H9 (cell line): ENCODE results near the gene ITPRIPL2. TPM values are rescaled to one million over a fixed set of nuclear protein-coding genes. Genes with fewer than 3 reads are reported as not detected.

ENCODE experiments used
- DNase-seq: peaks from one replicate; pipeline ENCODE4 v3.0.0-alpha.2; 2017
- H2AFZ ChIP-seq: one replicate; pipeline ENCODE4 v1.6.1; 2013; ENCODE audit warnings: mild to moderate bottlenecking, low read length, control low read depth, moderate library complexity
- H2AK5ac ChIP-seq: 2 replicates; pipeline ENCODE4 v1.6.1; 2013; ENCODE audit warnings: low read length, control low read depth, mixed read lengths; ENCODE audit not compliant: insufficient read length
- H2BK120ac ChIP-seq: one replicate; pipeline ENCODE4 v1.6.1; 2013; ENCODE audit warnings: low read depth, mild to moderate bottlenecking, low read length, control low read depth, inconsistent platforms; ENCODE audit not compliant: poor library complexity, severe bottlenecking
- H2BK12ac ChIP-seq: 2 replicates; pipeline ENCODE4 v1.6.1; 2013; ENCODE audit warnings: low read length, control low read depth, mixed read lengths, low read depth; ENCODE audit not compliant: insufficient read length
- H2BK15ac ChIP-seq: 2 replicates; pipeline ENCODE4 v1.6.1; 2013; ENCODE audit warnings: low read depth, low read length, control low read depth
- H2BK20ac ChIP-seq: one replicate; pipeline ENCODE4 v1.6.1; 2013; ENCODE audit warnings: low read depth, mild to moderate bottlenecking, low read length, control low read depth, inconsistent platforms; ENCODE audit not compliant: poor library complexity, severe bottlenecking
- H2BK5ac ChIP-seq: 2 replicates; pipeline ENCODE4 v1.6.1; 2013; ENCODE audit warnings: low read length, control low read depth, mixed read lengths; ENCODE audit not compliant: insufficient read length
- H3K14ac ChIP-seq: 2 replicates; pipeline ENCODE4 v1.6.1; 2013; ENCODE audit warnings: low read length, control low read depth; ENCODE audit not compliant: insufficient read depth
- H3K18ac ChIP-seq: 2 replicates; pipeline ENCODE4 v1.6.1; 2013; ENCODE audit warnings: low read depth, mild to moderate bottlenecking, mixed read lengths, low read length, control low read depth; ENCODE audit not compliant: insufficient read length
- H3K23ac ChIP-seq: 2 replicates; pipeline ENCODE4 v1.6.1; 2013; ENCODE audit warnings: low read length, control low read depth, mixed read lengths, low read depth; ENCODE audit not compliant: insufficient read length
- H3K23me2 ChIP-seq: 2 replicates; pipeline ENCODE4 v1.6.1; 2013; ENCODE audit warnings: low read depth, mild to moderate bottlenecking, mixed read lengths, low read length, control low read depth; ENCODE audit not compliant: insufficient read length, poor library complexity, severe bottlenecking
- H3K27ac ChIP-seq: 2 replicates; pipeline ENCODE4 v1.5.1; 2013; ENCODE audit warnings: low read length, control low read depth, mixed read lengths, low read depth; ENCODE audit not compliant: insufficient read length
- H3K27me3 ChIP-seq: 2 replicates; pipeline ENCODE4 v1.6.1; 2013; ENCODE audit warnings: low read length, control low read depth, inconsistent platforms; ENCODE audit not compliant: insufficient read depth
- H3K4ac ChIP-seq: 2 replicates; pipeline ENCODE4 v1.6.1; 2013; ENCODE audit warnings: low read depth, mild to moderate bottlenecking, control low read depth, inconsistent platforms, low read length, moderate library complexity
- H3K4me1 ChIP-seq: 2 replicates; pipeline ENCODE4 v1.6.1; 2013; ENCODE audit warnings: low read length, control low read depth, inconsistent platforms; ENCODE audit not compliant: insufficient read depth
- H3K4me2 ChIP-seq: 2 replicates; pipeline ENCODE4 v1.6.1; 2013; ENCODE audit warnings: low read length, control low read depth, mixed read lengths; ENCODE audit not compliant: insufficient read length, insufficient read depth
- H3K56ac ChIP-seq: 2 replicates; pipeline ENCODE4 v1.6.1; 2013; ENCODE audit warnings: low read depth, mild to moderate bottlenecking, mixed read lengths, low read length, control low read depth; ENCODE audit not compliant: insufficient read length
- H3K79me1 ChIP-seq: 2 replicates; pipeline ENCODE4 v1.6.1; 2013; ENCODE audit warnings: low read depth, mild to moderate bottlenecking, moderate library complexity, low read length, control low read depth, inconsistent platforms; ENCODE audit not compliant: insufficient read depth, poor library complexity, severe bottlenecking
- H3K79me2 ChIP-seq: 2 replicates; pipeline ENCODE4 v1.6.1; 2013; ENCODE audit warnings: low read length, control low read depth, inconsistent platforms; ENCODE audit not compliant: insufficient read depth
- H3K9ac ChIP-seq: 2 replicates; pipeline ENCODE4 v1.6.1; 2013; ENCODE audit warnings: low read length, control low read depth, mixed read lengths; ENCODE audit not compliant: insufficient read length; ENCODE audit errors: extremely low read depth
- H3K9me3 ChIP-seq: one replicate; pipeline ENCODE4 v1.6.1; 2013; ENCODE audit warnings: low read depth, low read length, inconsistent platforms; ENCODE audit not compliant: control insufficient read depth
- H3T11ph ChIP-seq: one replicate; pipeline ENCODE4 v1.6.1; 2013; ENCODE audit warnings: mild to moderate bottlenecking, low read length, control low read depth, inconsistent platforms
- H4K20me1 ChIP-seq: one replicate; pipeline ENCODE4 v1.6.1; 2013; ENCODE audit not compliant: control insufficient read depth, insufficient read length, insufficient read depth
- H4K5ac ChIP-seq: 2 replicates; pipeline ENCODE4 v1.6.1; 2013; ENCODE audit warnings: low read depth, mild to moderate bottlenecking, mixed read lengths, low read length, control low read depth; ENCODE audit not compliant: insufficient read length
- H4K8ac ChIP-seq: replicated peaks from 2 replicates; pipeline ENCODE4 v1.6.1; 2013; ENCODE audit warnings: low read length, control low read depth, mixed read lengths, low read depth; ENCODE audit not compliant: insufficient read length
- H4K91ac ChIP-seq: 2 replicates; pipeline ENCODE4 v1.6.1; 2013; ENCODE audit warnings: low read depth, mild to moderate bottlenecking, moderate library complexity, mixed read lengths, low read length, control low read depth; ENCODE audit not compliant: insufficient read length
- H3K27ac Mint-ChIP-seq, 3 experiments: 2 replicates in 2 of 3; 3 replicates in 1 of 3; pipeline ENCODE4 v1.8.0; 2020 to 2021; ENCODE audit warnings: mixed read lengths in 3 of 3, mild to moderate bottlenecking in 1 of 3, moderate library complexity in 1 of 3
- H3K27me3 Mint-ChIP-seq: 2 replicates; pipeline ENCODE4 v1.8.0; 2021; ENCODE audit warnings: low read depth, mild to moderate bottlenecking, moderate library complexity, mixed read lengths
- H3K36me3 Mint-ChIP-seq, 3 experiments: 2 replicates in 2 of 3; 3 replicates in 1 of 3; pipeline ENCODE4 v1.8.0; 2020 to 2021; ENCODE audit warnings: low read depth in 3 of 3, mixed read lengths in 3 of 3; ENCODE audit not compliant: insufficient read depth in 1 of 3
- H3K4me1 Mint-ChIP-seq, 2 experiments: 2 replicates each; pipeline ENCODE4 v1.8.0; 2020; ENCODE audit warnings: mixed read lengths in 2 of 2
- H3K4me3 Mint-ChIP-seq, 2 experiments: 2 replicates in 1 of 2; 3 replicates in 1 of 2; pipeline ENCODE4 v1.8.0; 2020 to 2021; ENCODE audit warnings: mild to moderate bottlenecking in 2 of 2, mixed read lengths in 2 of 2, moderate library complexity in 1 of 2
- H3K9me3 Mint-ChIP-seq, 2 experiments: 2 replicates in 1 of 2; 3 replicates in 1 of 2; pipeline ENCODE4 v1.8.0; 2020; ENCODE audit warnings: mild to moderate bottlenecking in 2 of 2, mixed read lengths in 2 of 2, moderate library complexity in 1 of 2
- CTCF ChIP-seq: fragments of 200-600 bp; sonication (generic); conservative IDR thresholded peaks from 3 replicates; pipeline ENCODE4 v1.8.0; 2021; ENCODE audit warnings: antibody characterized with exemption, mild to moderate bottlenecking
- WGBS: extraction: QIAGEN DNeasy Blood & Tissue Kit; methylation state at CpG from one replicate; pipeline ENCODE4 v1.1.7; 2013; ENCODE audit warnings: missing lambda C conversion rate, low lambda C conversion rate, mixed read lengths; ENCODE audit not compliant: insufficient read length; ENCODE audit errors: extremely low coverage; 5-methylcytosine and 5-hydroxymethylcytosine counted together
- total RNA-seq: library from RNA; stranded (reverse); gene quantifications from 2 replicates; pipeline ENCODE4 v1.2.1, GENCODE V29; 2021

The ITPRIPL2 gene
- total RNA-seq, 1 experiment from 2014 or later: 9.1 TPM

GRCh38 chr16:19102187-19102872, 11.4 kb upstream of the ITPRIPL2 start:
- H2BK5ac ChIP-seq: no peak overlapping the region
- H3K27me3 Mint-ChIP-seq: no peaks in the 10 kb centered on the region
- no peak overlapping the region for H4K8ac ChIP-seq
- no peak overlapping the region for H3K23ac ChIP-seq
- H3K23me2 ChIP-seq: no peaks in the 10 kb centered on the region
- no peak overlapping the region for H4K91ac ChIP-seq
- H3K9me3 ChIP-seq: no peaks in the 10 kb centered on the region
- no CpG with 5 or more reads among the region's 16 CpGs for WGBS
- no peak for TF ChIP-seq CTCF
- peaks cover 2 to 6% of the 10 kb centered on the region in 2 experiments; a peak in 4 of 5 replicates for H3K9me3 Mint-ChIP-seq
- no peaks in the 10 kb centered on the region for H3K79me1 ChIP-seq
- peaks cover 0 to 2% (median 0%) of the 10 kb centered on the region in 3 experiments; a peak in 3 of 7 replicates for H3K36me3 Mint-ChIP-seq
- no peak overlapping the region for H3K27ac ChIP-seq
- no peak overlapping the region for H2BK15ac ChIP-seq
- H3K4me3 Mint-ChIP-seq: no peak overlapping the region
- H3K27me3 ChIP-seq: no peaks in the 10 kb centered on the region
- H2BK120ac ChIP-seq: no peak overlapping the region
- H3T11ph ChIP-seq: no peak overlapping the region
- H3K4ac ChIP-seq: no peak overlapping the region
- no peak overlapping the region for H2AFZ ChIP-seq
- H3K27ac Mint-ChIP-seq: no peak overlapping the region
- no peak overlapping the region for H3K18ac ChIP-seq
- H3K9ac ChIP-seq: no peak overlapping the region
- H3K4me1 ChIP-seq: no peaks in the 10 kb centered on the region; the same call in 1 of the 2 replicates
- H3K14ac ChIP-seq: no peak overlapping the region
- no peak for DNase-seq
- H3K4me2 ChIP-seq: no peak overlapping the region
- no peaks in the 10 kb centered on the region for H3K79me2 ChIP-seq
- H2BK12ac ChIP-seq: no peak overlapping the region
- H3K56ac ChIP-seq: no peak overlapping the region
- H2BK20ac ChIP-seq: no peak overlapping the region
- no peaks in the 10 kb centered on the region for H4K20me1 ChIP-seq
- H3K4me1 Mint-ChIP-seq: peaks cover 13 to 16% of the 10 kb centered on the region in 2 experiments
- no peak overlapping the region for H2AK5ac ChIP-seq
- no peak overlapping the region for H4K5ac ChIP-seq
